Neural cell (in vitro differentiated cells): ENCODE measurements around the gene NPNT. TPM values are rescaled to one million over a fixed set of nuclear protein-coding genes. Genes with fewer than 3 reads are reported as not detected.

ENCODE experiments used
- H2AFZ ChIP-seq: fragments of 200-600, 300-800 bp; sonication (generic), shearing (Covaris generic); 2 replicates; pipeline ENCODE4 v1.6.0; 2014; ENCODE audit warnings: low read depth, mild to moderate bottlenecking, antibody characterized with exemption, low read length, moderate library complexity
- H3F3A ChIP-seq: fragments of 200-600 bp; shearing (Covaris generic); 2 replicates; pipeline ENCODE4 v1.6.1; 2016; ENCODE audit warnings: mild to moderate bottlenecking, moderate library complexity, mixed read lengths, antibody characterized with exemption, low read length; ENCODE audit not compliant: insufficient read depth, poor library complexity, severe bottlenecking
- H3K27ac ChIP-seq: fragments of 200-600, 300-800 bp; sonication (generic), shearing (Covaris generic); 2 replicates; pipeline ENCODE4 v1.5.1; 2014; ENCODE audit warnings: mild to moderate bottlenecking, low read length, moderate library complexity
- H3K27me3 ChIP-seq: fragments of 300-800, 200-600 bp; sonication (generic), shearing (Covaris generic); 2 replicates; pipeline ENCODE4 v1.6.0; 2014; ENCODE audit warnings: mild to moderate bottlenecking, low read depth, low read length, moderate library complexity; ENCODE audit not compliant: insufficient read depth
- H3K36me3 ChIP-seq: fragments of 300-800, 200-600 bp; sonication (generic), shearing (Covaris generic); 2 replicates; pipeline ENCODE4 v1.5.1; 2014; ENCODE audit warnings: mild to moderate bottlenecking, antibody characterized with exemption, low read length, moderate library complexity; ENCODE audit not compliant: insufficient read depth
- H3K4me2 ChIP-seq: fragments of 300-800, 200-600 bp; sonication (generic), shearing (Covaris generic); 2 replicates; pipeline ENCODE4 v1.6.0; 2014; ENCODE audit warnings: mild to moderate bottlenecking, low read length
- H3K4me3 ChIP-seq: fragments of 300-800, 200-600 bp; sonication (generic), shearing (Covaris generic); 2 replicates; pipeline ENCODE4 v1.5.1; 2014; ENCODE audit warnings: mild to moderate bottlenecking, low read length, moderate library complexity
- H3K79me2 ChIP-seq: fragments of 200-600 bp; shearing (Covaris generic); replicated peaks from 2 replicates; pipeline ENCODE4 v1.6.0; 2014; ENCODE audit warnings: mild to moderate bottlenecking, low read length, moderate library complexity; ENCODE audit not compliant: insufficient read depth
- H3K9ac ChIP-seq: fragments of 300-800, 200-600 bp; sonication (generic), shearing (Covaris generic); 2 replicates; pipeline ENCODE4 v1.6.1; 2016; ENCODE audit warnings: mild to moderate bottlenecking, low read length, mixed read lengths
- H3K9me2 ChIP-seq: fragments of 200-600 bp; shearing (Covaris generic); 2 replicates; pipeline ENCODE4 v1.6.1; 2016; ENCODE audit warnings: mild to moderate bottlenecking, low read length, mixed read lengths; ENCODE audit not compliant: insufficient read depth
- H3K9me3 ChIP-seq: fragments of 200-600, 300-800 bp; sonication (generic), shearing (Covaris generic); 2 replicates; pipeline ENCODE4 v1.6.1; 2016; ENCODE audit warnings: mild to moderate bottlenecking, mixed run types, low read length, moderate library complexity, mixed read lengths
- H4K20me1 ChIP-seq: fragments of 200-600 bp; shearing (Covaris generic); 2 replicates; pipeline ENCODE4 v1.6.1; 2016; ENCODE audit warnings: mild to moderate bottlenecking, mixed run types; ENCODE audit not compliant: insufficient read depth
- EP300 ChIP-seq: fragments of 450-650 bp; conservative IDR thresholded peaks from 2 replicates; pipeline ENCODE4 v1.6.1; 2014; ENCODE audit warnings: antibody characterized with exemption, mild to moderate bottlenecking, moderate library complexity; ENCODE audit not compliant: poor library complexity, severe bottlenecking
- EZH2 ChIP-seq: fragments of 200-600, 300-800 bp; shearing (Covaris generic), sonication (generic); IDR thresholded peaks from 2 replicates; pipeline ENCODE4 v1.6.1; 2014; ENCODE audit warnings: antibody characterized with exemption, low read length, borderline replicate concordance, mild to moderate bottlenecking; ENCODE audit not compliant: insufficient read depth, poor library complexity, severe bottlenecking
- MXI1 ChIP-seq: fragments of 450-650 bp; conservative IDR thresholded peaks from 2 replicates; pipeline ENCODE4 v1.6.1; 2014; ENCODE audit warnings: antibody characterized with exemption, mild to moderate bottlenecking; ENCODE audit not compliant: poor library complexity, severe bottlenecking
- POLR2AphosphoS5 ChIP-seq: IDR thresholded peaks from 2 replicates; pipeline ENCODE4 v1.6.1; 2012
- RAD21 ChIP-seq: fragments of 450-650 bp; conservative IDR thresholded peaks from 2 replicates; pipeline ENCODE4 v1.6.1; 2014; ENCODE audit warnings: antibody characterized with exemption, mild to moderate bottlenecking, moderate library complexity
- SMC3 ChIP-seq: fragments of 450-650 bp; conservative IDR thresholded peaks from 2 replicates; pipeline ENCODE4 v1.6.1; 2014; ENCODE audit warnings: antibody characterized with exemption, mild to moderate bottlenecking, moderate library complexity; ENCODE audit not compliant: poor library complexity
- TAF1 ChIP-seq: IDR thresholded peaks from 2 replicates; pipeline ENCODE4 v1.6.1; 2012; ENCODE audit warnings: low read depth
- polyA plus RNA-seq: library from polyadenylated mRNA; depleted of rRNA; stranded (reverse); fragments of >200 nt; gene quantifications from 2 replicates; pipeline ENCODE4 v1.2.3, GENCODE V29; 2014
- TF ChIP-seq, protein P1 (sequence below): fragments of 450-650 bp; IDR thresholded peaks from 2 replicates; pipeline ENCODE4 v1.5.1; 2014; ENCODE audit warnings: antibody characterized with exemption, mild to moderate bottlenecking, moderate library complexity; ENCODE audit not compliant: poor library complexity, severe bottlenecking
- TF ChIP-seq, protein P2 (sequence below): IDR thresholded peaks from 2 replicates; pipeline ENCODE4 v1.6.1; 2012; ENCODE audit warnings: borderline replicate concordance

The NPNT gene
- polyA plus RNA-seq, 1 donor from 2014 or later = 2.6 TPM

DNA sequence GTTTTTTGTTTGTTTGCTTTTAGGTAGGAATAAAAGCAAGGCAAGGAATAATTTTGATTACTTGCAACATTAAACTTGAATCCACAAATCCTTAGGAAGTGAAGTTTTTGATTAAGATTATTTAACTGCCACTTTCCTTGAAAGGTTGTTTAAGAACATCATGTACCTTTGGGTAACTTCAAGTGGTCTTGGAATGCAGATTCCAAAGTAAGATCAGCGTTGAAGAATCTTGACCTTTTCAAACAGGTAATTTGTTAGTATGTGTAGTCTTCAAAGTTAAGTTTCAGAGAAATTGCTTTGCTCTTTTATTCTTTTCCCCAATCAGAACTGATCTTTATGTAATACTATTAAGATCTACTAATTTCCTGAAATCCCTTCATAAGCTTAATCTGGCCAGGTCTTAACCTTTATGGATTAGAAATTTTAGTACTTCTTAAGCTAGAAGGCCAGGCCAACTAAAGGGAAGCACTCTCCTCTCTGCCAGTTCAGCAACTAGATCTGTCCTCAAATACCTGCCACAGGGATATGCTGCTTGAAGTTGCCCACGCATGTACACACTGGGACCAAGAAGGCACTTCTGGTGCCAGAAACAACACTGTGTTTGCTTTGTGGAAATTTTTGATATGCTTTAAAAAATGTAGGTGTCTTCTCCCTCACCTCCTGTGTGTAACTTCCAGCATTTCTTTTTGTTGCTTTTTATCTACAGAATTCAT is 7.4 kb downstream of the NPNT start:
- Histone ChIP-seq H4K20me1 (no peaks in the 10 kb centered on the region), H2AFZ (no peak overlapping the region), H3K4me2 (no peak overlapping the region), H3K27me3 (peaks cover 21% of the 10 kb centered on the region), H3F3A (no peaks in the 10 kb centered on the region), H3K9me3 (no peaks in the 10 kb centered on the region), H3K36me3 (no peaks in the 10 kb centered on the region), H3K79me2 (no peaks in the 10 kb centered on the region), H3K27ac (no peak overlapping the region), H3K9ac (no peak overlapping the region), H3K9me2 (no peaks in the 10 kb centered on the region), H3K4me3 (no peak overlapping the region)
- TF ChIP-seq, protein P1, sequence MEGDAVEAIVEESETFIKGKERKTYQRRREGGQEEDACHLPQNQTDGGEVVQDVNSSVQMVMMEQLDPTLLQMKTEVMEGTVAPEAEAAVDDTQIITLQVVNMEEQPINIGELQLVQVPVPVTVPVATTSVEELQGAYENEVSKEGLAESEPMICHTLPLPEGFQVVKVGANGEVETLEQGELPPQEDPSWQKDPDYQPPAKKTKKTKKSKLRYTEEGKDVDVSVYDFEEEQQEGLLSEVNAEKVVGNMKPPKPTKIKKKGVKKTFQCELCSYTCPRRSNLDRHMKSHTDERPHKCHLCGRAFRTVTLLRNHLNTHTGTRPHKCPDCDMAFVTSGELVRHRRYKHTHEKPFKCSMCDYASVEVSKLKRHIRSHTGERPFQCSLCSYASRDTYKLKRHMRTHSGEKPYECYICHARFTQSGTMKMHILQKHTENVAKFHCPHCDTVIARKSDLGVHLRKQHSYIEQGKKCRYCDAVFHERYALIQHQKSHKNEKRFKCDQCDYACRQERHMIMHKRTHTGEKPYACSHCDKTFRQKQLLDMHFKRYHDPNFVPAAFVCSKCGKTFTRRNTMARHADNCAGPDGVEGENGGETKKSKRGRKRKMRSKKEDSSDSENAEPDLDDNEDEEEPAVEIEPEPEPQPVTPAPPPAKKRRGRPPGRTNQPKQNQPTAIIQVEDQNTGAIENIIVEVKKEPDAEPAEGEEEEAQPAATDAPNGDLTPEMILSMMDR = no peak
- TF ChIP-seq, protein P2, sequence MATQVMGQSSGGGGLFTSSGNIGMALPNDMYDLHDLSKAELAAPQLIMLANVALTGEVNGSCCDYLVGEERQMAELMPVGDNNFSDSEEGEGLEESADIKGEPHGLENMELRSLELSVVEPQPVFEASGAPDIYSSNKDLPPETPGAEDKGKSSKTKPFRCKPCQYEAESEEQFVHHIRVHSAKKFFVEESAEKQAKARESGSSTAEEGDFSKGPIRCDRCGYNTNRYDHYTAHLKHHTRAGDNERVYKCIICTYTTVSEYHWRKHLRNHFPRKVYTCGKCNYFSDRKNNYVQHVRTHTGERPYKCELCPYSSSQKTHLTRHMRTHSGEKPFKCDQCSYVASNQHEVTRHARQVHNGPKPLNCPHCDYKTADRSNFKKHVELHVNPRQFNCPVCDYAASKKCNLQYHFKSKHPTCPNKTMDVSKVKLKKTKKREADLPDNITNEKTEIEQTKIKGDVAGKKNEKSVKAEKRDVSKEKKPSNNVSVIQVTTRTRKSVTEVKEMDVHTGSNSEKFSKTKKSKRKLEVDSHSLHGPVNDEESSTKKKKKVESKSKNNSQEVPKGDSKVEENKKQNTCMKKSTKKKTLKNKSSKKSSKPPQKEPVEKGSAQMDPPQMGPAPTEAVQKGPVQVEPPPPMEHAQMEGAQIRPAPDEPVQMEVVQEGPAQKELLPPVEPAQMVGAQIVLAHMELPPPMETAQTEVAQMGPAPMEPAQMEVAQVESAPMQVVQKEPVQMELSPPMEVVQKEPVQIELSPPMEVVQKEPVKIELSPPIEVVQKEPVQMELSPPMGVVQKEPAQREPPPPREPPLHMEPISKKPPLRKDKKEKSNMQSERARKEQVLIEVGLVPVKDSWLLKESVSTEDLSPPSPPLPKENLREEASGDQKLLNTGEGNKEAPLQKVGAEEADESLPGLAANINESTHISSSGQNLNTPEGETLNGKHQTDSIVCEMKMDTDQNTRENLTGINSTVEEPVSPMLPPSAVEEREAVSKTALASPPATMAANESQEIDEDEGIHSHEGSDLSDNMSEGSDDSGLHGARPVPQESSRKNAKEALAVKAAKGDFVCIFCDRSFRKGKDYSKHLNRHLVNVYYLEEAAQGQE = no peak
- TF ChIP-seq TAF1 (no peak), EP300 (no peak), MXI1 (no peak), EZH2 (no peak), POLR2AphosphoS5 (no peak), RAD21 (no peak), SMC3 (no peak)

DNA sequence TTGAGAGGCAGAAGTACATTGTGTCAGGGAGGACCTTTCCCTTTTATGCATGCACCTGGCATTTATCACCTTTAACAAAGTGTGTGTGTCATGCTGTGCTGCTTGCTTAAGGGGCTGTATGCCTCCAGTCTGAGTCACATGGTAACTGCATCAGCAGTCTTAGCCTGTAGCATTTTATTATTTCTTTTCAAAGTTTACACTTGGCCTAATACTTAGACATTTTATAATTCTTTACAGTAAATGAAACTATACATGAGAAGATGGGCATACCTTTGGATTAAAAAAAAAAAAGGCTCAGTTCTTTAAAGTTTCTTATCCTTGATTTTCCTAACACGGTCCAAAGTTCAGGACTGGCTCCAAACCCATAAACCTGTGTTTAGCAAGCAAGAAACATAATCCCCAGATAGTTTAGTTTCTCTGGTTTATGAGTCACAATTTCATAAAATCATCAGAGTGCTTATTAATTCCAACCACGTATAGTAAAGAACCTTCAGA is 14.6 kb downstream of the NPNT start:
- no peak overlapping the region for H3K4me3 ChIP-seq
- TF ChIP-seq EP300 (no peak), EZH2 (no peak), RAD21 (no peak), SMC3 (no peak), MXI1 (no peak), TAF1 (no peak), POLR2AphosphoS5 (no peak)
- TF ChIP-seq, protein P1 = no peak
- TF ChIP-seq, protein P2 = no peak
- no peak overlapping the region for H3K4me2 ChIP-seq
- H3K79me2 ChIP-seq = no peaks in the 10 kb centered on the region
- no peak overlapping the region for H2AFZ ChIP-seq
- H3K9me2 ChIP-seq = no peaks in the 10 kb centered on the region
- no peaks in the 10 kb centered on the region for H3K9me3 ChIP-seq
- H3K27me3 ChIP-seq = no peaks in the 10 kb centered on the region
- no peaks in the 10 kb centered on the region for H3K36me3 ChIP-seq
- H4K20me1 ChIP-seq = no peaks in the 10 kb centered on the region
- no peak overlapping the region for H3K27ac ChIP-seq
- H3F3A ChIP-seq = no peaks in the 10 kb centered on the region
- H3K9ac ChIP-seq = no peak overlapping the region
